ENCODE data around the gene KLRG1.

KLRG1 gene

GRCh38 chr12:9043766-9044165 is 54.4 kb downstream of the KLRG1 start:
- no peak for DNase-seq

DNA sequence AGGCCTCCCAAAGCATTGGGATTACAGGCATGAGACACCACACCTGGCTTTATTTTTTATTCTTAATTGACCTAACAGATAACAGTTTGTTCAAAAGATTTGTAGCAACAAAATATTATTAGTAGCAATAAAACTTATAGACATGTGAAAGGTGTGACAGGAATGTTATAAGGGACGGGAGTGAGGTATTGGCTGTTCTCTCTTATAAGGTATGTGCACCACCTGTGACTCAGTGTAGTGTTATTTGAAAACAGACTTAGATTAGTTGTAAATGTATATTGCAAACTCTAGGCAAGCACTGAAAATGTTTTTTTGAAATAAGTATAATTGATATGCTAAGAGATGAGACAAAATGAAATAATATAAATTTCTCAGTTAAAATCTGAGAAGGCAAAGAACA is 57.8 kb downstream of the KLRG1 start:
- no peak for DNase-seq

DNA sequence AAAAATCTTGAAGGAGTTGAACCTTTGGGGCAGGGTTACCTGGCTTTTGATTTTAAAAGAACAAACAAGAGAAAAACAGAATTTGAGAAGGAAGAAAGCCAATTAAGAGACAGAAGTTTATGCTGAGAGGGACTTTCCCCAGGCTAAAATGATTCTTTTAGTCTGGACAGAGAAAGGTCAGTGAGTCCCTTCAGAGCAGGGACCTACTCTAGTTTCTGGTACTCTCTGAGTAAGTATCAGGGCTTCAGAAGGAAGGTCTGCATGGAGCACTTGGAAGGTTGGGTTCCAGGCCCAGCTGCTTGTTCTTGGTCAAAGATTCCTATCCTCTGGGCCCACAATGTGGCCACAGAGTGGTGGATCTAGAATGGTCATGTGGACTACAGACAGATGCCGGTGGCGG is 59.6 kb downstream of the KLRG1 start:
- DNase-seq: no peak

- DNase-seq: no peak
These were observed 60.3 kb downstream of the KLRG1 start for GRCh38 chr12:9049520-9050133.

DNA sequence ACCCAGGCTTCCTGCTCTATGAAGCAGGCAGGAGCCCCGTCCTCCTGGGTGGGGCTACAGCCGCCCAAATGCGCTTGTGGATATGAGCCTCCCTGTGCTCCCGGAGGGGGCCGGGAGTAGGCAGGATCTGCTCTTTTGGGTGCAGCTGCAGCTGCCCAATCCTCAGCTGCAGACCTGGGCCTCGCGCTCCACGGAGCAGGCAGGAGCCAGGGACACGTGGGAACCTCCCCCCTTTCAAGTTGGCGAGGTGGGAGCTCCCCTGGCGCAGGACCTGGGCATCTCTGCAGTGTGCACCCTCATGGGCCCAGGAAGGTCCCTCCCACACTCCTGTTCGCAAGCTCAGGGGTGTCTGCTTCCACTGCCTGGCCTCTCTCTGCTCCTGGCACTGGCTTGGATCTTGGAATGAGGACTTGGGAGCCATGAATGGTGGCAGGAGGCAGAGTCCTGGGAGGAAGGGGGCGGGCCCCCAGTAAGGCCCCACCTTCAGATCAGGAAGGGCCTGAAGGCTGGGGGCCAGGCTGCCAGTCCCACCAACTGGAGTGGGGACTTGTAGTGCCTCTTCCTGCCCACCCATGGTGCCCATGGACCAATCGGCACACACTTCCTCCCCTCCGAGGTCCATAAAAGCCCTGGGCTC is 61.3 kb downstream of the KLRG1 start:
- DNase-seq: no peak

DNA sequence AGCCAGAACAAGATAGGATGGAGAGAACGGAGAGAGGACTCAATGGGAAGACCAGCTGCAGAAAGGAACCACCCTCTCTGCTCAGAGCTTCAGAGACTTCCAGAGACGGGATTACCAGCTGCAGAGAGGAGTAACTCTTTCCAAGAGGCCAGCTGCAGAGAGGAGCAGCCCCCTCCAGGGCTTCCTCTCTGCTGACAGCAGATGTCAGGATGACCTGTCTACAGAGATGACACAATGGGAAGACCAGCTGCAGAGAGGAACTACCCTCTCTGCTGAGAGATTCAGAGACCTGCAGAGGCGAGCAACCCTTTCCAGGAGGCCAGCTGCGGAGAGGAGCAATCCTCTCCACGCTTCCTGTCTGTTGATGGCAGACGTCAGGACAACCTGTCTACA is 61.8 kb downstream of the KLRG1 start:
- no peak for DNase-seq

- DNase-seq: no peak
These were observed 63.3 kb downstream of the KLRG1 start for GRCh38 chr12:9052610-9053009.
